GM19240 (cell line): Measurements from ENCODE around the gene EML1.

Source experiments
- DNase-seq: peaks from one replicate; pipeline ENCODE4 v3.0.0; 2011; ENCODE audit warnings: low spot score; ENCODE audit not compliant: insufficient read length

The EML1 gene

DNA sequence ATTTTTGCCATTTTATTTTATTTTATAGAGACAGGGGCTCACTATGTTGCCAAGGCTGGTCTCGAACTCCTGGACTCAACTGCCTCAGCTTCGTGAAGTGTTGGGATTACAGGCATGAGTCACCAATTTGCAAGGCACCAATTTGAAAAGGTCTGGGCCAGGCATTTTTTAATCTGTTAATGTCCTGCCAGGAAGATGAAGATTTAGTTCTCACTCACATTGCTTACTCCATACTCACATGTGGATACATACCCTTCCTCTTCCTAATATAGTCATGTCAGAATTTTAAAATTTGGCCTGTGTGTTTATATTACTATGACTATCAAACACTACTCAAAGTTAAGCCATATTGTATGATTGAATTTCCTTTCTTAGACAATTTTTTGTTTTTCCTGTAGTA is 15.3 kb upstream of the EML1 start:
- no peak for DNase-seq

DNA sequence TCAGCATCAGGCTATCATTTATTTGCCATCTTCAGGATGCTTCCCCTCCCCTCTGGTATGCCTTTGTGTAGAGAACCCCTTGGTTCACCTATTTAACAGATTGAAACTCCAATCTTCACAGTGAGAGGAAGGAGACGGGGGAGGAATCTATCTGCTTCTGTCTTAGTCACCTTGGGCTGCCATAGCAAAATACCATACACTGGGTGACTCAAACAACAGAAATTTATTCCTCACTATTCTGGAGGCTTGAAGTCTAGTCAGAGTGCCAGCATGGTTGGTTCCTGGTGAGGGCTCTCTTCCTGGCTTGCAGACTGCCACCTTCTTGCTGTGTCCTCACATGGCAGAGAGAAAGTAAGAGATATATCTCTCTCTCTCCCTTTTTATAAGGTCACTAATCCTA is 13.5 kb upstream of the EML1 start:
- DNase-seq: no peak

DNA sequence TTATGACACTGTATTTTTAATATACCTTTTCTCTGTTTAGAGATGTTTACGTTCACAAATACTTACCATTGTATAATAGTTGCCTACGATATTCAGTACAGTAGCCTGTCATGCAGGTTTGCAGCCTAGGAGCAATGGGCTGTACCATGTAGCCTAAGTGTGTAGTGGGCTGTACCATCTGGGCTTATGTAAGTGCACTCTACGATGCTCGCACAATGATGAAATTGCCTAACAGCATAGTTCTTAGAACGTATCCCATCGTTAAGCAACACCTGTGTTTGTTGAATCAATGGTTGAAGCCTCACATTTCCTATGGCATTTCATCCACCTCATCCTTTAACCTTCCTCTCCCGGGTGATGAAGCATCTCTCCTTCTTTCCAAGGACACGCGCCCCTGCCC is 12.5 kb upstream of the EML1 start:
- no peak for DNase-seq

DNA sequence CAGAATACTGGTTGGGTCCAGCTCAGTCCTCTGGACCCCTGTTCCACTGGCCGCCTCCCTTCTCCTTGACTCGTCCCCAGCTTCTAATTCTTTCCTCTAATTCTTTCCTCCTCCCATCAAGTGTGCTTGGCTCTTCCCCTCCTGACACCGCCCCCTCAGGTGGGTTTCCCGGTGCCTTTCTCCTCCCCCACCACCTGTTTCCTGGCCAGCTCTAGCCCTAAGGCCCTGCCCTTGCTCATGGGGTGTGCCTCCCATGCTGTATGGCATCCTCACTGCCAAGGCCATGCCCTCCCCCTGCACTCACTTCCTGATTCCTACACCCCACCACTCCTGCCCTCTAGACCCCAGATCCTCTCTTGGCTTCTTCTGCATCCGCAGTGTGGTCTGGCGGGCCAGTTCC is 12.1 kb upstream of the EML1 start:
- no peak for DNase-seq

DNA sequence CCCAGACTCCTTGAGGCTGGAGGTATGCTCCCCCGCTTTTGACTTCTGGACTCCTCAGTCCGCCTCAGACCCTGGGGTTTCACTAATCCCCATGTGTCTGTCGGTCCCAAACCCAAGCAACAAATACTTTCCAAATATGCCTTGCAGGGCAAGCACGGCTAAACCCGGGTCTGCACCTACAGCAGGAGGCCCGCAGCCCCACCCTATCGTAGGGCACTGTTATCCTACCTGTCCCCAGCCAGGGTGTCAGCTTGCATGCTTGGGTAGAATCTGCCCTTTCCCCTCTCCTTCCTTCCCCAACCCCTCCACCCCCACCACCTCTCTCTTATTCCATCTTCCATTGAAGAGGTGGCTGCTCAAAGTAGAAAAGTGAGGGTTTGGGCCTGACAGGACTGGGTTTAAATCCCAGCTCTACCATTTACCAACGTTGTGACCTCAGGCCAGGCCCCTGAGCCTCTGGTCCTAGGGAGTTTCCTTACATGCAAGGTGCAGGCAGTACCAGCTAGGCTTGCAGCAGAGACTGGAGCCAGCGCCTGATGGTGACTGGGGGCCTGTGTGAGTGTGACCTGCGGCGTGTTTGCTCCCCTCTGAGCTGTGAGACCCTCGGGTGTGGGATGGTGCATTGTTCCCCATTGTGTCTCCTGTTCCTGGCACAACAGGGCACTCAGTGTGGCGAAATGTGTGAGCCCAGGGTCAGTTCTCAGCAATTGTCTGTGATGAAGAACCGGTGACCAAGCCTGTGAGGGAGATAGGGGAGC is 11.2 kb upstream of the EML1 start:
- DNase-seq: no peak

DNA sequence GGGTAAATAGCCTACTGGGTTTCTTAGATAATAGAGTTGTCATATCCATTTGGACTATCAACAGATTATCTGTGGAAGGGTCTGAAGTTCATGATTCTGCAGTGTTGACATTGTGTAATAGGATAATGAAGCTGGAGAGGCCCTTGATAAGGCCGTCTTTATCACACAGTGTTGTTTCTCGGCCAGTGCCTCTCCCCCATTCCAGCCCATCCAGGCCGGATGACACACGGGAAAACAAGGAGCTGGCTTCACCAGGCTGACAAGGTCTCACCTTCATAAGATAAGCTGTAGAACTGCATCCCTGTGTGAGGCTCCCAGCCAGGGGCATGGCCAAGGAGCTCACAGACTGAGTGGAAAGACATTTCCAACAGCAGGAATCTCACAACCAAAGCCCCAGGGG is 8.7 kb upstream of the EML1 start:
- DNase-seq: no peak

DNA sequence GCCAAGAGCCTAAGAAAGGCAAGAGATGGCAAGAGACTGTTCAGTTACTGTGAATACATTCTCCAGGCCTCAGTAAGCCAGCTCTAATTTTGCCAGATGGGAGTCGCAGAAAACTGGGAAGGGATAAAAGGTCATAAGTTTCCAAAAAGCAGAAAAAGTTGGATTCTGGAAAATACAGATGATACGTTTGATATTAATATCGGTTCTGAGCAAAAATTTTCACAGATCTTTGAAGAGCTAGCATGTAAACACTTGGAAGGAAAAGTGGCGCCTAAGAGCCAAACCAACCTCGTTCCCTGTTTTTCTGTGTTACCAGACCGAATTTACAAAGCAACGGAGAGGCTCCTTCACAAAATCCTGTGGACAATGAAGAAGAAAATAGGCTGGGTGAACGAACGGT is 7.8 kb upstream of the EML1 start:
- no peak for DNase-seq

DNA sequence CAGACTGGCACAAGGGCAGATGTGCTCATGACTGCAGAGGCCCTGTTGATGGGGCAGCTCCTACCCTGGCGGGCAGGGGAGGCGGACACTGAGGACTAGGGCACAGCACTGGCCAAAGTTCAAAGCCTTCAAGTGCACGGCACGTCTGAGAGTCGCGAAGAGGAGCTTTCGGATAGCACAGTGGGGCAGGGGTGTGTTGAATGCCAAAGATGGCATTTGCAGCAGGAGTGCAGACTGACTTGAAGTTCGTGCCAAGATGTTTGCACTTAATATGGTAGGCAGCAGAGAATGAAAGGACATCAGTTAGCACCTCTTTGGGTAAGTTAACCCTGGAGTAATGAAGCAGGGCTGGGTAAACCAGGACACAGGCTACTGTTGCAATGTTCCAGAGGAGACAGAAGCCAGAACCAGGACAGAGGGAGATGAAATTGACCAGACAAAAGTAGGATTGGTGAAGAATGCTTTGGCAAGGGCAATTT is 6.7 kb upstream of the EML1 start:
- no peak for DNase-seq

DNA sequence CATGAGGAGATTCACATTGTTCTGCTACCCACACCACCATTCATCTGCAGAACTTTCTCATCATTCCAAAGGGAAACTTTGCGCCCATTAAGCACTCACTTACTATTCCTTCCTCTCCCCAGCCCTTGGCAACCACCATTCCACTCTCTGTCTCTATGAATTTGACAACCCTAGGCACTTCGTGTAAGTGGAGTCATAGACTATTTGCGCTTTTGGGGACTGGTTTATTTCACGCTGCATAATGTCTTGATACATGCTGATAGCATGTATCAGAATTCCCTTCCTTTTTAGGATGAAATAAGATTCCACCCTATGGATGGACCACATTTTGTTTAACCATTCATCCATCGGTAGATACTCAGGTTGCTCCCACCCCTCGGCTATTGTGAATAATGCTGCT is 4.5 kb upstream of the EML1 start:
- no peak for DNase-seq

DNA sequence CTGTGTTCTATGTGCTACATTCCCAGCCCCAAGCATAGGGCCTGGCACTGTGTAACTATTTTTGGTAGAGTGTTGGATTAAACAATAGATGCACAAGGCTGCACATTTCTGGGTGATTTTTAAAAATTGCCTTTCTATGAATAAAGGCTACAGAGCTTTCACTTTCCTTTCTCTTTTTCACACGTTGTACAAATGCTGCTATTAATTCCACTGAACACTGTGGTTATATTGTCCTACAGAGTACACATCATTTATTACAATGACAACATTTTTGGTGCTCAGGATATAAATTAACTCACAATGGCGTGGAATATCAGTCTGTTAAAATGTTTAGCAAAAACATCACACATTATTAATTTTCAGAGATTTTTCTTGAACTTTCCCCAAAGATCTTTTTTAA is 3.6 kb upstream of the EML1 start:
- no peak for DNase-seq

DNA sequence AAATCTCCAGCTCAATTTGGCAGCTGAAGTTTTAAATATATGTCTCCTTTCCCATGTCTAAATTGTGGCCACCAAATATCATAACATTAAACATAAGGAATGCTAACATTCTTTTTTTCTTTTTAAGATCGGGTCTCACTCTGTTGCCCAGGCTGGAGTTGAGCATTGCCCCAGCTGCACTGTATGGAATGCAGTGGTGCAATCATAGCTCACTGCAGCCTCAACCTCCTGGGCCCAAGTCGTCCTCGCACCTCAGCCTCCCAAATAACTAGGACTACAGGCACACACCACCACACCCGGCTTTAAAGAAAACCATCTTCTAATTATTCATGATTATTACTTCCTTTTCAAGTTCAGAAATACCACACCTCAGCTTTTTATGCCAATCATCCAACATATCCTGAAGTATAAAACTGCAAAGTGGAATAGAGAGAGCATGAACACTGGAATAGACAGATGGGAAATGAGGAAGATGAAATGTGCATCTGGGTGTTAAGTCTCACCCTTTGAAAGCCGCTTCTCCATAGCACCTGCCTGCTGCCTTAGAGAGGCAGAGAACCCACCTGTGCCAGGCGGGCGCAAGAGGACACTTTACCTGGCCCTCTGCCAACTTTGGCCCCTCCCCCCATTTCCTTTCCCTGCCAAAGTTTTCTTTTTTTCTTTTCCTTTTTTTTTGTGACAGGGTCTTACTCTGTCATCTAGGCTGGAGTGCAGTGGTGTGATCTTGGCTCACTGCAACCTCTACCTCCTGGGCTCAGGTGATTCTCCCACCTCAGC is 2.8 kb upstream of the EML1 start:
- DNase-seq: no peak

DNA sequence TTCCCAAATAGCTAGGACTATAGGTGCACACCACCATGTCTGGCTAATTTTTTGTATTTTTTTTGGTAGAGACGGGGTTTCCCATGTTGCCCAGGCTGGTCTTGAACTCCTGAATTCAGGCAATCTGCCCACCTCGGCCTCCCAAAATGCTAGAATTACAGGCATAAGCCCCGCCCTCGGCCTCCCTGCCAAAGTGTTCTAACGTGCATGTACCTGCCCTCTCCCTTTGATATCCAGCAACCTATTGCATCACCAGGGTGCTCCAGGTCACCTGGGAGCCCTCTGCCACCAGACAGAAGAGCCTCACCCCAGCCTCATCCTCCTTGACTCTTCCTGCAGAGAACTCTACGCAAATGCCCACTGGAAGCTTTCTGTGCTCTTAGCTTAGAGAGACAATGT is 2.2 kb upstream of the EML1 start:
- DNase-seq: no peak

DNA sequence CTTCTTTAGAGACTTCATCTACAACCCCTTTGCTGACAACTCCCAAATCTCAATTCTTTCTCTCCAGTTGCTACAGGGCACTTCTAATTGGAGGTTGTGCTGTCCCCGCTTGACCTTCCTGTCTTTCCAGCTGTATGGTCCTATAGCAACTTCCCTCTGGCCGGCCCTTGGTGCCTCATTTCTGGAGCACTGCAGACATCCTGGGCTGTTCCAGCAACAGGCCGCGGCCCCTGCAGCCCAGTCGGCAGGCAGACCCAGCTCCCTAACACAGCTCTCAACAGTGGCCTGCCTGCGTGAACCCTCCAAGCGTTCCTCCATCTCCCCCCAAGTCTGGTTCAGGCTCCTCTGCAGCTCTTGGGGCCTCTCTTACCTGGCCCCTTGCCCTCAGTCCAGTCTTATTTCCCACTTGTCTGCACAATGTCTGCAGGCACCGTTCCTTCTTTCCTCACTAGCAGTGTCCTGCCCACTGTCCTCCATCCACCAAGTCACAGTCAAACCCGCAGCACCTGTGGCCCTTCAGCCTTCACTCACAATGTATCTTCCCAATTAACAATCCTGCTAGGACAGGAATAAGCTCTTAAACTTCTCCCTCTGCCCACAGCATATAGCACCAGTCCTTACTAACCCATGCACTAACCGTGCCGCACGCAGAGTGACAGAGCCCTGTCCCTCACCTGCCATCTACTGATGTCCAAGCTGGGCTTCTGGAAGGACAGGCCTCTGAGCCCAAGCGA is 1.6 kb upstream of the EML1 start:
- no peak for DNase-seq

DNA sequence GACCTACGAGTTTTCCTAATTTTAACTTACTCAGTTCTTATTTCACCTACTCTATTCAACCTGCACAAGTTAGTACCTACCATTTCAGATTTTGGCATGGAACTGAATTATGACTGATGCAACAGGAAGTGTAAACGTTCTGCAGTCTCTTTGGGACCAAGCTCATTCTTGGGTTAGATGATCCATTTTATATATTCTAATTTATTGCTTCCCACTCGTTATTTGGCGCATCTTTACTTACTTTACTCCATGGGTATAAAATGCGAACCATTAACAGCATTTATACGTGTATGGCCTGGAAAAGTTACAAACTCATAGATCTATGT is 1.0 kb upstream of the EML1 start:
- DNase-seq: no peak

DNA sequence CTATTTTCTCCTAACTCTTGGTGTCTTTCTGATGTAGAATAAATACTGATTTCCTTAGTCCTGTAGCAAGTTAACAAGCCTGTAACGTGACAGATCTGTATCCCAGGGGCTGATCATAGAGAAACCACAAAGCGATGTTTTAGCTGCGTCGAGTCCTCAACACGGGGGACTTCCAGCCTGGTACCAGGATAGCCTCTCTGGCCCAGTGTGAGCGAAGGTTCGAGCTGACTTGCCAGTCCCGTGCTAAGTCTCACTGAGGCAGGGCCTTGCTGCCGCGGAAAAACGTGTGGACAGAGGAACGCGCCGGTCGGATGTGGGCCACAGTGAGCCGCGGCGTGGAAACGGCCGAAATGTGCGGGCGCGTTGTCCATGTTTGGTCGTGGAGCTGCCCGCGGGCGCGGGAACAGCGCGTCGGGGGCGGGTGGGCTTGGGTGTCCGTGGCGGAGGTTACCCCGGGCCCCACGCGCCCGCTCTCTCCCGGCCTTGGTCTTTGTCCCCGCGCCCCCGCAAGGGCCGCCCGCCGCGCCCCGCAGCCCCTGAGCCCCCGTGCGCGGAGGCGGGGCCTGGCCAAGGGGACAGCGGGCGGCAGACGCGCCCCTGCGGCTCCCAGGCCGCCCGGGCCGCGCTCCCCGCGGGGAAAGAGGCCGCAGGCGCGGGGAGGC is 531 bp upstream of the EML1 start:
- DNase-seq: no peak

DNA sequence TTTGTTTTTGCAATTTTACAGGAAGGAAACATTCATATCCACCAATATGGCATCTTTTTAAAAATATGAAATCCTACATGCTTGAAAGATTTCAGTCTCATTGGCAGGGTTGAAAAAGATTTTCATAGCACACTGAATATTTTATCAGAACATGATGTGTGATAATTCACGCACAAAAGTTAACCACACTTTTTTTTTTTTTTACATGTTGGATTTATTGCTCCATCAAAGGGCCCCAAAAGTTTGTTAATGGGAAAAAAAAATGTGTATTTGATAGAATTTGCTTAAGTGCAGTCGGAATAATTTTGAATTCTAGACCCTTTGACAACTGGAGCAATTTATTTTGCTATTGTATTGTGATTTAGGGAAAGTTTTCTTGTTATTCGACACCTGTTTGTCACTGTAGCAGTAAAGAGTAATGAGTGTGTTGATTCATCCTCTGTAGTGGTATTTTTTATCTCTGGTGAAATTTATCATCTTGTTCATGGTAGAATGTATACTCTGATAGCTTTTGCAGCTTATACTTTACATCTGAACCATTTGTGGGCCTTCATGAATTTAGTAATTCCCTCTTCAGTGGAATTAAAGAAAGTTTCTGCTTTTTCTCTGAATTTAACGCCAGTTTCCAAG is 1.1 kb downstream of the EML1 start:
- DNase-seq: no peak

DNA sequence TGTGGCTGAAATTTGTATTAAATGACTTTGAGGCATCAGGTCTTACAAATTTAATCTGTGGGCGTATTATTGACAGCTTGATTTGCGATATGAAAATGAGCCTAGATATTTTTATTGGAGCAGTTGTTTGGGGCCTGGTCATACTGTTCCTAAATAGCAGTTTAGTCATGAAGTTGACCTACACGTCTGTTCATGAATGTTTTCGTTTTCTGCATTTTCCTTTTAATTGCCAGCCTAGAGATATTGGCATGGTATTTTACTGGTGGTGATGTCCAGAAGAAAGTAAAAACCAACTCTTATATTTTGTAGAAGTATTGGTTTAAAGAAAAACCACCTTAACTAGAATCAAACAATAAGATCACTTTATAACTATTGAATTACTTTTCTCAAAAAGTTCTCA is 1.8 kb downstream of the EML1 start:
- no peak for DNase-seq

DNA sequence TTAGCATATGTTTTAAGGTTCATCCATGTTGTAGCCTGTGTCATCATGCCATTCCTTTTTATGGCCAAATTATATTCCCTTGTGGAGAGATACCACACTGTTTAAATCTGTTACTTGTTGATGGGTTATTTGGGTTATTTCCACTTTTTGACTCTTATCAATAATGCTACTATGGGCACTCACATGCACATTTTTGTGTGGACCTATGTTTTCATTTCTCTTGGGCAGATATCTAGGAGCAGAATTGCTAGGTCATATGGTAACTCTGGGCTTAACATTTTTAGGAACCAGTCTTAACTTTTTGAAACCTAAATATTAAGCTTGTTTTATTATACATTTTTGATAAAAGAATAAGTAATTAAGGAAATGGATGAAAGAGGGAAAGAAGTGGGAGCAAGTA is 4.0 kb downstream of the EML1 start:
- no peak for DNase-seq

DNA sequence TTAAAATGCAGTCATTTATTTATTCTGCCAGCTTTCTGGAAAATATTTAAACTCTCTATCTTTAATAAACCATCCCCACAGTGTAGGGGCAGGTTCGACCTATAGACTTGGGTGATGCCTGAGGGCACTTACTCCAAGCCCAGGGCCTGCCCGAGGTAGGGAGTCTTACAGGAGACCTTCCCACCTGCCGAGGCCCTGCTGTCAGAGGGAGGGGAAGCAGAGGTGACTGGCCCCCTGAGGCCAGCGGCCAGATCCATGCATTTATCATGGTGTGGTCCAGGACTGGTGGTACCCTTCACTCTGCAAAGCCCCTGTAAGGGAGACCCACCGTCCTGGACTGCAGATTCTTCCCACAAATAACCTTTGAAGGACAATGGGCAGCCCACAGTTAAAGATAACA is 7.6 kb downstream of the EML1 start:
- DNase-seq: no peak

DNA sequence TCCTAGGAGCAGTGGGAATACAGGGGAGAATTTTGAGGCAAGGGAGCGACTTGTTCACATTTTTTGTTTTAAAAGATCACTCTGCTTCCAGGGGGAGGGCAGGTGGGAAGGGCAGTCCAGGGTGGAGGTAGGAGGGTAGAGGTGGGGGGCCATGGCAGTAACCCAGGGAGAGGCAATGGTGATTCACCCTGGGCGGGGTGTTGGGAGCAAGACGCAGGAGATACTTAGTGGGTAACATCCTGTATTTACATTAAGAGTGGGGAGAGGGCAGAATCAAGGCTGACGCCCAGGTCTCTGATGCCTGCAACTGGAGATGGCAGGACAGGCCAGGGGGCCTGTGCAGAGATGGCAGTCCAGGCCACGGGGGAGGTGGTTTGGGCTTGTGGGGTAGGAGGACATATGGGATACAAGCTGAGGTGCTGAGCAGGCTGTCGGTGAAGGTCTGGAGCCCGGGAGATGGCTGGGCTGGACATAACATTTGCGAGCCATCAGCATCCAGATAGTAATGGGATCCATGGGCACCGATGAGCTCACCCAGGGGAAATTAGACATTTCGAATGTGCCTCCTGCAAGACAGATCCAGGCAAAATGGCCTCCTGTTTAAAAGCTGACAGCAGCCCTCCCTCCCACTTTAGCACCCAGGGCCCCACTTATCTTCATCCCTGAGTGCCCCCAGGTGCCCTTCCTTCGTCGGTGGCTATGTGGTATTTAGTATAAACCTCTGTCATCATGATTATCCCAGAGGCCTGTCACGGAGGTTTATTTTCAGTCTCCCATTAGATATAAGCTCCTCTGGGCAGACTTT is 9.3 kb downstream of the EML1 start:
- no peak for DNase-seq
